ENCODE measurements around the gene KATNB1. TPM values are rescaled to one million over a fixed set of nuclear protein-coding genes. Genes with fewer than 3 reads are reported as not detected.
"Not testable (repeated sequence)": the region's sequence is repeated elsewhere in the genome, so short reads cannot be mapped to it uniquely, and the experiment has no call there.

The KATNB1 gene
- total RNA-seq, 1 donor from 2014 or later = 24.9 TPM

GRCh38 chr16:57791195-57791892, 55.8 kb downstream of the KATNB1 start:
- no peak overlapping the region for H3K27ac Mint-ChIP-seq
- H3K4me3 Mint-ChIP-seq = no peak overlapping the region
- no peaks in the 10 kb centered on the region for H3K9me3 Mint-ChIP-seq
- no peaks in the 10 kb centered on the region for H3K27me3 Mint-ChIP-seq (ENCODE audit: low read depth)
- peaks cover 6% of the 10 kb centered on the region for H3K36me3 Mint-ChIP-seq
- DNase-seq (ENCODE audit: low spot score in 2 of 2, unreplicated experiment in 2 of 2) = no peak
- TF ChIP-seq CTCF (IDR thresholded peaks at IDR 0.05; ENCODE audit: unreplicated experiment) = no peak
- H3K4me1 Mint-ChIP-seq = peaks cover 7% of the 10 kb centered on the region

GRCh38 chr16:57791893-57792461, 56.4 kb downstream of the KATNB1 start:
- Mint-ChIP-seq H3K4me3 (no peak overlapping the region), H3K4me1 (peaks cover 12% of the 10 kb centered on the region), H3K27me3 (ENCODE audit: low read depth) (no peaks in the 10 kb centered on the region), H3K27ac (no peak overlapping the region), H3K36me3 (peaks cover 6% of the 10 kb centered on the region), H3K9me3 (no peaks in the 10 kb centered on the region)
- TF ChIP-seq CTCF (IDR thresholded peaks at IDR 0.05; ENCODE audit: unreplicated experiment) = no peak
- no peak for DNase-seq (ENCODE audit: low spot score in 2 of 2, unreplicated experiment in 2 of 2)

- TF ChIP-seq CTCF (IDR thresholded peaks at IDR 0.05; ENCODE audit: unreplicated experiment) = no peak
- Mint-ChIP-seq H3K27ac (no peak overlapping the region), H3K27me3 (ENCODE audit: low read depth) (no peaks in the 10 kb centered on the region), H3K36me3 (peaks cover 2% of the 10 kb centered on the region), H3K9me3 (no peaks in the 10 kb centered on the region), H3K4me1 (peaks cover 37% of the 10 kb centered on the region), H3K4me3 (no peak overlapping the region)
- no peak for DNase-seq (ENCODE audit: low spot score in 2 of 2, unreplicated experiment in 2 of 2)
Observed at GRCh38 chr16:57794849-57795430, 59.4 kb downstream of the KATNB1 start.

- Mint-ChIP-seq H3K9me3 (no peaks in the 10 kb centered on the region), H3K36me3 (peaks cover 2% of the 10 kb centered on the region), H3K4me1 (peaks cover 41% of the 10 kb centered on the region), H3K4me3 (no peak overlapping the region), H3K27ac (peak overlapping the region; percentile 78), H3K27me3 (ENCODE audit: low read depth) (no peaks in the 10 kb centered on the region)
- peak; percentile 12 for TF ChIP-seq CTCF (IDR thresholded peaks at IDR 0.05; ENCODE audit: unreplicated experiment)
- DNase-seq (ENCODE audit: low spot score in 2 of 2, unreplicated experiment in 2 of 2) = no peak
Observed at GRCh38 chr16:57795431-57795878, 59.9 kb downstream of the KATNB1 start.

- H3K4me1 Mint-ChIP-seq = peaks cover 47% of the 10 kb centered on the region
- not testable (repeated sequence) for H3K27ac Mint-ChIP-seq; H3K27me3 Mint-ChIP-seq (ENCODE audit: low read depth); DNase-seq (ENCODE audit: low spot score in 2 of 2, unreplicated experiment in 2 of 2); H3K4me3 Mint-ChIP-seq; H3K36me3 Mint-ChIP-seq; H3K9me3 Mint-ChIP-seq
Observed at GRCh38 chr16:57796014-57796413, 60.4 kb downstream of the KATNB1 start.

GRCh38 chr16:57797216-57797525, 61.6 kb downstream of the KATNB1 start:
- no peak for DNase-seq (ENCODE audit: low spot score in 2 of 2, unreplicated experiment in 2 of 2)
- Mint-ChIP-seq H3K4me3 (peak overlapping the region; percentile 68), H3K9me3 (no peaks in the 10 kb centered on the region), H3K27me3 (ENCODE audit: low read depth) (no peaks in the 10 kb centered on the region), H3K27ac (peak overlapping the region; percentile 97), H3K4me1 (peaks cover 52% of the 10 kb centered on the region), H3K36me3 (peaks cover 2% of the 10 kb centered on the region)
- no peak for TF ChIP-seq CTCF (IDR thresholded peaks at IDR 0.05; ENCODE audit: unreplicated experiment)

Data from mesothelial cell of epicardium (in vitro differentiated cells).